Dorsolateral prefrontal cortex (tissue), 118 donors: ENCODE measurements around the gene GPR162. TPM values are rescaled to one million over a fixed set of nuclear protein-coding genes. Genes with fewer than 3 reads are reported as not detected.

ENCODE experiments used
- total RNA-seq, 120 experiments: library from RNA; stranded (reverse); gene quantifications; one replicate each; pipeline versions ENCODE4 v1.2.3 to v1.2.4, GENCODE V29; 2022

The GPR162 gene
- total RNA-seq, 120 experiments from 2014 or later = 49.5 to 245 (median 167) TPM

Other genes with a start within 250 kb of the GPR162 start
- gene CHD4, start 214.4 kb upstream of the GPR162 start, total RNA-seq = 100 to 1,000 TPM; 139 to 266 (median 179) TPM
- gene LPAR5, start 185.9 kb upstream of the GPR162 start, total RNA-seq = 10 to 100 TPM in 4 of 120 experiments, 1 to 10 TPM in 114, under 1 TPM in 2; 0.83 to 12.5 (median 4.8) TPM
- 1 to 10 TPM in 108 of 120 experiments, under 1 TPM in 11, not detected in 1; 0.40 to 8.0 (median 2.0) TPM for gene ACRBP, start 174.4 kb upstream of the GPR162 start, total RNA-seq
- 10 to 100 TPM; 45.0 to 72.1 (median 59.4) TPM for gene ING4, start 158.7 kb upstream of the GPR162 start, total RNA-seq
- 10 to 100 TPM; 37.7 to 73.6 (median 53.6) TPM for gene ZNF384, start 132.4 kb upstream of the GPR162 start, total RNA-seq
- gene PIANP, start 121.0 kb upstream of the GPR162 start, total RNA-seq = 100 to 1,000 TPM in 16 of 120 experiments, 10 to 100 TPM in 104; 24.4 to 128 (median 80.6) TPM
- 100 to 1,000 TPM in 69 of 120 experiments, 10 to 100 TPM in 51; 52.6 to 143 (median 103) TPM for gene COPS7A, start 97.8 kb upstream of the GPR162 start, total RNA-seq
- gene MLF2, start 68.7 kb upstream of the GPR162 start, total RNA-seq = 100 to 1,000 TPM; 139 to 384 (median 261) TPM
- gene PTMS, start 55.5 kb upstream of the GPR162 start, total RNA-seq = 100 to 1,000 TPM; 117 to 439 (median 242) TPM
- gene LAG3, start 49.3 kb upstream of the GPR162 start, total RNA-seq = 1 to 10 TPM in 33 of 120 experiments, under 1 TPM in 73, not detected in 14; 0.23 to 3.0 (median 0.75) TPM
- gene CD4, start 32.3 kb upstream of the GPR162 start, total RNA-seq = 10 to 100 TPM in 62 of 120 experiments, 1 to 10 TPM in 58; 5.0 to 28.8 (median 10.1) TPM
- gene P3H3, start 6.6 kb downstream of the GPR162 start, total RNA-seq = 10 to 100 TPM; 14.2 to 61.4 (median 29.3) TPM
- gene GNB3, start 19.1 kb downstream of the GPR162 start, total RNA-seq = 10 to 100 TPM in 110 of 120 experiments, 1 to 10 TPM in 10; 6.0 to 46.0 (median 17.9) TPM
- 1 to 10 TPM in 109 of 120 experiments, under 1 TPM in 11; 0.58 to 4.1 (median 1.9) TPM for gene CDCA3, start 29.5 kb downstream of the GPR162 start, total RNA-seq
- gene USP5, start 30.3 kb downstream of the GPR162 start, total RNA-seq = 100 to 1,000 TPM in 113 of 120 experiments, 10 to 100 TPM in 7; 77.3 to 191 (median 146) TPM
- gene TPI1, start 45.7 kb downstream of the GPR162 start, total RNA-seq = 100 to 1,000 TPM; 261 to 851 (median 575) TPM
- 10 to 100 TPM in 3 of 120 experiments, 1 to 10 TPM in 117; 1.8 to 12.4 (median 5.6) TPM for gene SPSB2, start 51.5 kb downstream of the GPR162 start, total RNA-seq
- 10 to 100 TPM; 16.3 to 32.4 (median 22.4) TPM for gene LRRC23, start 83.0 kb downstream of the GPR162 start, total RNA-seq
- gene ENO2, start 92.8 kb downstream of the GPR162 start, total RNA-seq = 1,000 to 10,000 TPM in 14 of 120 experiments, 100 to 1,000 TPM in 106; 270 to 1,166 (median 848) TPM
- 100 to 1,000 TPM; 147 to 334 (median 199) TPM for gene ATN1, start 106.1 kb downstream of the GPR162 start, total RNA-seq
- not detected for gene RNU7-1, start 122.0 kb downstream of the GPR162 start, total RNA-seq
- gene C12orf57, start 122.2 kb downstream of the GPR162 start, total RNA-seq = 100 to 1,000 TPM; 102 to 287 (median 162) TPM
- 10 to 100 TPM in 52 of 120 experiments, 1 to 10 TPM in 68; 2.6 to 25.6 (median 9.2) TPM for gene PTPN6, start 129.5 kb downstream of the GPR162 start, total RNA-seq
- gene PHB2, start 148.8 kb downstream of the GPR162 start, total RNA-seq = 100 to 1,000 TPM in 11 of 120 experiments, 10 to 100 TPM in 109; 56.3 to 112 (median 85.1) TPM
- gene EMG1, start 149.1 kb downstream of the GPR162 start, total RNA-seq = 10 to 100 TPM; 17.2 to 38.2 (median 26.5) TPM
- 10 to 100 TPM; 10.6 to 35.2 (median 20.4) TPM for gene LPCAT3, start 196.7 kb downstream of the GPR162 start, total RNA-seq
- 100 to 1,000 TPM in 4 of 120 experiments, 10 to 100 TPM in 116; 19.3 to 117 (median 37.0) TPM for gene C1S, start 238.9 kb downstream of the GPR162 start, total RNA-seq